T-helper 17 cell (primary cell): ENCODE data around the gene RNF123. TPM values are rescaled to one million over a fixed set of nuclear protein-coding genes. Genes with fewer than 3 reads are reported as not detected.

Source experiments
- ATAC-seq: fragments of 150-1000 bp; cut with Tn5 transposase; 2 replicates; pipeline ENCODE4 v1.10.0; 2021; ENCODE audit warnings: mild to moderate bottlenecking, moderate library complexity
- DNase-seq, 3 donors: peaks; one replicate each; pipeline versions ENCODE4 v3.0.0 to v3.0.0-alpha.2; 2020 to 2021
- H3K9me3 ChIP-seq: one replicate; pipeline ENCODE4 v1.7.0; 2013; ENCODE audit warnings: low read length, mild to moderate bottlenecking; ENCODE audit not compliant: control insufficient read depth, poor library complexity, severe bottlenecking
- H3K27ac Mint-ChIP-seq: one replicate; pipeline ENCODE4 v1.8.0; 2022; ENCODE audit warnings: mild to moderate bottlenecking, moderate library complexity, mixed read lengths
- H3K27me3 Mint-ChIP-seq: one replicate; pipeline ENCODE4 v1.8.0; 2022; ENCODE audit warnings: mixed read lengths
- H3K36me3 Mint-ChIP-seq: one replicate; pipeline ENCODE4 v1.8.0; 2022; ENCODE audit warnings: low read depth, mixed read lengths
- H3K4me1 Mint-ChIP-seq: one replicate; pipeline ENCODE4 v1.8.0; 2022; ENCODE audit warnings: mild to moderate bottlenecking, mixed read lengths
- H3K4me3 Mint-ChIP-seq: one replicate; pipeline ENCODE4 v1.8.0; 2022; ENCODE audit warnings: mild to moderate bottlenecking, moderate library complexity, mixed read lengths
- total RNA-seq, 4 donors: library from RNA in 2 of 4; stranded (reverse) in 2 of 4; gene quantifications; one replicate each; pipeline ENCODE4 v1.2.3 and lab custom pipeline; 2022 to 2026

RNF123 gene
- total RNA-seq, 2 donors from 2014 or later: 37.7 to 45.1 TPM

- Mint-ChIP-seq H3K27me3 (no peaks in the 10 kb centered on the region), H3K4me3 (no peak overlapping the region), H3K4me1 (peaks cover 14% of the 10 kb centered on the region), H3K27ac (no peak overlapping the region), H3K36me3 (peaks cover 2% of the 10 kb centered on the region)
- H3K9me3 ChIP-seq: no peaks in the 10 kb centered on the region
- ATAC-seq (no peak), DNase-seq (no peak)
Observed at GRCh38 chr3:49704629-49705028, 15.3 kb downstream of the RNF123 start.

DNA sequence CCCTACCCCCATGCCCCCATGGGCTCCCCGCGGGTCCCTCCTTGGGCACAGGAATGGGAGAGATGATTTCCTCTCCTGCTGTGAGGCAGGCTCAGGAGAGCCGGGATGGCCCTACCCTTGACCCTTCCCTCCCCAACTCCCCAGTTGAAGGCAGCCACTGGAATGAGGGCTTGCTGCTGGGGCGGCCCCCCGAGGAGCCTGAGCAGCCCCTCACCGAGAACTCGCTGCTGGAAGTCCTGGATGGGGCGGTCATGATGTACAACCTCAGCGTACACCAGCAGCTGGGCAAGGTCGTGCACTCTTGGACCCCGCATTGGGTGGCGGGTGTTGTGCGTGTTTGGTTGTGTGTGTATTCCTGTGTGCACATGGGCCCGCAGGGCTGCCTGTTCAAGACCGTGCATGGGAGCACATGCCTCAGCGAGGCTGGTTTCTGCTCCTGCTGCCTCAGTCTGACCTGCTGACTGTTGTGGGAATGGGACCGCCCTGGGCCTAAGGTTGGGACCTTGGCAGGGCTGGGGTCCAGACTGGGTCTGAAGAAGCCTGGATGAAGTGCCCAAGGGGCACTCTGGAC lies 16.1 kb downstream of the RNF123 start:
- ATAC-seq (no peak), DNase-seq (no peak)
- H3K9me3 ChIP-seq: no peaks in the 10 kb centered on the region
- Mint-ChIP-seq H3K36me3 (peaks cover 2% of the 10 kb centered on the region), H3K27ac (no peak overlapping the region), H3K27me3 (no peaks in the 10 kb centered on the region), H3K4me3 (no peak overlapping the region), H3K4me1 (peaks cover 14% of the 10 kb centered on the region)

DNA sequence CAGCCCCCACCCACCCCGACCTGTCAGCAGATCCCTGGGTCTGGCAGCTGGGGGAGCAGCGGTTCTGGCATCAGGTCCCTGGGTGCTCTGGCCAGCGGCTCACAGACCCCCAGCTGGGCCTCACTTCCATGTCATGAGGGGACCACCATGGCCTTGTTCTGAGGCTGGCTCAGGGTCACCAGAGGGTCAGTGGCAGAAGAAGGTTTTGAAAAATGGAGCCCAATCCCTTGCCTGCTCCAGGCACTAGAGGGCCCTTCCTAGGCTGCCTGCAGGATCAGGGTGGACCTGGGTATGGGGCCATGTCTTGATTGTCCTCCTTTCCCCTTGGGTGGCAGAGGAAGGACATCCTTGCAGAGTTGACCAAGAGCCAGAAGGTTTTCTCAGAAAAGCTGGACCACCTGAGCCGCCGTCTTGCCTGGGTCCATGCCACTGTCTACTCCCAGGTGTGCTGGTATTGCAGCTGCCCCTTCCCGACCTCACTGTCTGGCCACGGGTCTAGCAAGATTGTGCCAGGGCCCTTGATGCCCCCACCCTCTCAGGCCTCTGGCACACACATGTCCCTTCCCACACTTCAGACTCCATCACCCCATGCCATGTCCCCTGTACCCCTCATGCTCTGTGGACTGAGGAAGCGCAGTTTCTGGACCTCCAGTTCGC lies 17.2 kb downstream of the RNF123 start:
- no peak for DNase-seq
- Mint-ChIP-seq H3K36me3 (peaks cover 2% of the 10 kb centered on the region), H3K4me1 (peaks cover 16% of the 10 kb centered on the region)

GRCh38 chr3:49707113-49707480 lies 17.7 kb downstream of the RNF123 start:
- Mint-ChIP-seq H3K36me3 (peaks cover 2% of the 10 kb centered on the region), H3K4me1 (peaks cover 19% of the 10 kb centered on the region), H3K4me3 (no peak overlapping the region), H3K27me3 (no peaks in the 10 kb centered on the region), H3K27ac (peak overlapping the region; percentile 65)
- no peaks in the 10 kb centered on the region for H3K9me3 ChIP-seq
- DNase-seq (no peak), ATAC-seq (no peak)

More for the DNA sequence above, 17.2 kb downstream of the RNF123 start:
- Mint-ChIP-seq H3K27ac (no peak overlapping the region), H3K4me3 (no peak overlapping the region), H3K27me3 (no peaks in the 10 kb centered on the region)
- no peak for ATAC-seq
- no peaks in the 10 kb centered on the region for H3K9me3 ChIP-seq

DNA sequence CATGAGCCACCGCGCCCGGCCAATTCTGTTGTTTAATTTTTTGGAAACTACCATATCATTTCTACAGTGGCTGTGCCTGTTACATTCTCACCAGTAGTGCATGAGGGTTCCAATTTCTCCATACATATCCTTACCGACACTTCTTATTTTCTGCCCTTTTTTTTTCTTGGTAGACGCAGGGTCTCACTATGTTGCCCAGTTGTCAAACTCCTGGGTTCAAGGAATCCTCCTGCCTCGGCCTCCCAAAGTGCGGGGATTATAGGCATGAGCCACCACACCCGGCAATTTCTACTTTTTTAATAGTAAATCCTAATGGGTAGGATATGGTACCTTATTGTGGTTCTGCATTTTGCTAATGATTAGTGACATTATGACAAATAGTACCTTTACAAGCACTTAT lies 20.5 kb downstream of the RNF123 start:
- Mint-ChIP-seq H3K36me3 (peaks cover 2% of the 10 kb centered on the region), H3K27ac (no peak overlapping the region), H3K4me1 (peaks cover 17% of the 10 kb centered on the region), H3K4me3 (no peak overlapping the region), H3K27me3 (no peaks in the 10 kb centered on the region)
- no peaks in the 10 kb centered on the region for H3K9me3 ChIP-seq
- no peak for ATAC-seq
- DNase-seq: no peak

DNA sequence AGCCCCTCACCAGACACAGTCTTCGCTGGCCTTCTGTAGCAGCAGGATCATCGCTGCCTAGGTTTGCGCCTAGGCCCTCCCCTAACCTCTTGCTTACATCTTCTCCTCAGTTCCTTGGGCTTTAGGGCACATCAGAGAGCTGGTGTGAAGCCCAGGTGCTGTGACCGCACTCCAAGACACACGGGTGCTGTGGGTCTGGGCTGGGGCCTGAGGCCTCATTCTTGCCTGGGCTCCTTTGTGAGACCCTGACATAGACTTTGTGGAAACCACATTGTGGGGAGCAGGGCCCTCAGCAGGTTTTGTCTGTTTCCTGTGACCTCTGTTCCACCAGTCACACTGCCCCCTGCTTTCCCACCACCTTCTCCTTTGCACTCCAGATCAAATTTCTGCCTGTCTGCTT lies 22.1 kb downstream of the RNF123 start:
- Mint-ChIP-seq H3K4me1 (peaks cover 17% of the 10 kb centered on the region), H3K4me3 (no peak overlapping the region), H3K36me3 (peaks cover 2% of the 10 kb centered on the region), H3K27ac (no peak overlapping the region), H3K27me3 (no peaks in the 10 kb centered on the region)
- DNase-seq (no peak), ATAC-seq (no peak)
- H3K9me3 ChIP-seq: no peaks in the 10 kb centered on the region

GRCh38 chr3:49712166-49712565 lies 22.8 kb downstream of the RNF123 start:
- DNase-seq: no peak
- H3K27me3 Mint-ChIP-seq: no peaks in the 10 kb centered on the region
- H3K4me3 Mint-ChIP-seq: no peak overlapping the region
- H3K4me1 Mint-ChIP-seq: peaks cover 15% of the 10 kb centered on the region
- no peaks in the 10 kb centered on the region for H3K9me3 ChIP-seq
- ATAC-seq: no peak
- H3K36me3 Mint-ChIP-seq: peaks cover under 1% of the 10 kb centered on the region
- H3K27ac Mint-ChIP-seq: no peak overlapping the region

DNA sequence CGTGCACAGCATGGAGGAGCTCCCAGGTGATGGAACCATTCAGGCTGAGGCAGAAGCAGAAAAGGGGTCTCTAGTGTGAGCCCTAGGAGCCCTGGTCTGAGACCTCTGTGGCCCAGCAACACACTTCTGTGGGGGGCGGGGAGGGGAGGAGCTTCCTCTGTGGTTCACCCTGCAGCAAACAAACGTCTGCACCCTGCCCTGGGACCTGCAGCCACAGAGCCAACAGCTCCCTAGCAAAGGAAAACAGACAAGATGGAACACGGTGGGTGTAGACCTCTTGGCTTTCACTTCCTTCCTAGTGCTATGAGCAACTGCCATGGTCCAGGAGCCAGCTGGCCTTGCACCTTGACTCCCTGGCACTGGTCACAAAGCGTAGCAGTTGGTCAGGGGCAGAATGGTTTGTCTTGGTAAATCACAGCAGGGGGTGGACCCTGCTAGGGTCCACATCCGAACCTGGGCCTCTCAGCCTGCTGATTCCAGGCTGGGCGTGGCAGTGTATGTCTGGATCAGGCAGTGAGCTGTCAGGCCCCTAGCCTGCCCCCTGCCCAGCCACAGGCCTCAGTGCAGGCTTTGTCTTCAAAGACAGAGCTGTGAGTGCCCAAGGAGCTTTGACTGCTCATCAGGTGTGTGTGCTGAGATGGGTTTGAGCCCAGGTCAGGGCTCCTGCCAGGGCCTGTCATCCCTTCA lies 23.4 kb downstream of the RNF123 start:
- no peaks in the 10 kb centered on the region for H3K9me3 ChIP-seq
- Mint-ChIP-seq H3K27me3 (no peaks in the 10 kb centered on the region), H3K4me1 (peaks cover 11% of the 10 kb centered on the region), H3K4me3 (no peak overlapping the region), H3K27ac (no peak overlapping the region), H3K36me3 (no peaks in the 10 kb centered on the region)
- no peak for ATAC-seq
- DNase-seq: no peak

DNA sequence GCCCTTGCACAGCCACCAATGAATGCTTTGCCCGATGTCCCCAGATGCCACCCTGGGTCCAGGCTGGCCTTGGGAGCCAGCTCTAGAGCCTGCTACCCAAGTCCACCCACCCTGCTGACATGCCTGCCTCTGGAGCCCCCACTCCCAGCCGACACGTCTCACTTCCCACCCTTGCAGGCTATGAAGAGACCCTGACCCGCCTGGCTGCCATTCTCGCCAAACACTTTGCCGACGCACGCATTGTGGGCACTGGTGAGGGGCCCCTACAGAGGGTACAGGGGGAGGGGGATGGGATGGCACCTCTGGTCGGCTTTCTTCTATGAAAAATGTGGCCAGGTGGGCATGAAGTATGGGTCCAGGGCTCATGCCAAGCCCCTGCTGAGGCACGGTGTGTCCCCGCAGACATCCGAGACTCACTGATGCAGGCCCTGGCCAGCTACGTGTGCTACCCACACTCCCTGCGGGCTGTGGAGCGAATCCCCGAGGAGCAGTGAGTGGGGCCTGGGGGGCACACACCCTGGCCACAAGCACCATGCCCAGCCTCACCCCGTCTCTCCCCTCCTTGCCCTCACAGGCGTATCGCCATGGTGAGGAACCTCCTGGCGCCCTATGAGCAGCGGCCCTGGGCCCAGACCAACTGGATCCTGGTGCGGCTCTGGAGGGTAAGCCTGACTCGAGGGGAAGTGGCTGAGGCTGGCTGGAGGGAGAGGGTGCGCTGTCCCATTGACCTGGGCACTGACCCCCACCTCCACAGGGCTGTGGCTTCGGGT lies 24.2 kb downstream of the RNF123 start:
- Mint-ChIP-seq H3K4me1 (peaks cover 11% of the 10 kb centered on the region), H3K27ac (no peak overlapping the region), H3K36me3 (no peaks in the 10 kb centered on the region), H3K4me3 (no peak overlapping the region), H3K27me3 (no peaks in the 10 kb centered on the region)
- ATAC-seq (no peak), DNase-seq (no peak)
- no peaks in the 10 kb centered on the region for H3K9me3 ChIP-seq

DNA sequence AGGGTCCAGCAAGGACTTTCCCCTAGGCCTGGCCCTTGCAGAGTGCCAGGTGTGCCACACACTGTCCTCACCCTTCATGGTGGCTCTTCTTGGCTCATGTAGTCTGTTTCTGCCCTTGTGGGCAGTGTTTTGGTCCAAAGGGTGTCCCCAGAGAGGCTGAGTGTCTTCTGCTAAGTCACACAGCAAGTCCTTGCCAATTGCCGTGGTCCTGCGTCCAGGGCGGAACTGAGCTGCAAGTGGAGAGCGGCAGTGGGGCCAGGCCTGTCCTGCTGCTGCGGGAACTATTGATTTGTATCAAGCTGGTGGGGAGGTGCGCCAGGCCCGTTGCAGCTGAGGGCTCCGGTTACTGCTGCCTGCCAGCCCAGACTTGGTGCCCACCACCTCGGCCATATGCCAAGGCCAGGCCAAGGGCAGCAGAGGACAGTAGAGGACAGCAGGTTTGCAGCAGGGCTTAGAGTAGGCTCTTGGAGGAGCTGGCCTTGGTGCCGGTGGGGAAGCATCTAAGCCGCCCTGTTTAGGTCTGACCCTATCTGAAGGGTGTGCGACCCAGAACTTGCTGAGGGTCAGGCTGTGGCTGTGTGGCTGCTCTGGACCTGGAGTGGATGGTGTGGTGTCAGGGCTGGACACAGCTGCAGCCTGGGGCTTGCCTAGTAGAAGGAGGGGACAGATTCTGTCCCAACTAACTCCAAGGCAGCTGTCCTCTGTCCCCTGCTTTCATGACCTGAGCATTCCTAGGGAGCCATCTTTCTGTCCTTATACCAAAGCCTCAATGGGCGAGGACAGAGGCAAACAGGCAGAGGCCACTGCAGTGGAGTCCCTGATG lies 25.6 kb downstream of the RNF123 start:
- Mint-ChIP-seq H3K36me3 (no peaks in the 10 kb centered on the region), H3K27ac (no peak overlapping the region), H3K4me1 (peaks cover 21% of the 10 kb centered on the region), H3K4me3 (no peak overlapping the region), H3K27me3 (no peaks in the 10 kb centered on the region)
- no peaks in the 10 kb centered on the region for H3K9me3 ChIP-seq
- DNase-seq: no peak
- ATAC-seq: no peak

DNA sequence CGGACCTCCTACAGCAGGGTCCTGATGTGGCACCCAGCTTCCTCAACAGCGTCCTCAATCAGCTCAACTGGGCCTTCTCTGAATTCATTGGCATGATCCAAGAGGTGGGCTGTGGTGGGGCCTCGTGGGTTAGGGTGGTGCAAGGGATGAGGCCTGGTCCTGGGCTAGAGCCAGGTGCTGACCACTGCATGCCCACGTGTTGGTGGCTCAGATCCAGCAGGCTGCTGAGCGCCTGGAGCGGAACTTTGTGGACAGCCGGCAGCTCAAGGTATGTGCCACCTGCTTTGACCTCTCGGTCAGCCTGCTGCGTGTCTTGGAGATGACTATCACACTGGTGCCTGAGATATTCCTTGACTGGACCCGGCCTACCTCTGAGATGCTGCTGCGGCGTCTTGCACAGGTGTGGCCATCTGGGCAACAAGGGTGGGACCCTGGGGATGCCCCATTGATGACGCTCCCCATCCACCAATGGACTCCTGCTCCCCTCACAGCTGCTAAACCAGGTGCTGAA lies 26.3 kb downstream of the RNF123 start:
- no peaks in the 10 kb centered on the region for H3K9me3 ChIP-seq
- no peak for ATAC-seq
- no peaks in the 10 kb centered on the region for H3K27me3 Mint-ChIP-seq
- no peak overlapping the region for H3K27ac Mint-ChIP-seq
- no peak overlapping the region for H3K4me3 Mint-ChIP-seq
- no peak for DNase-seq
- no peaks in the 10 kb centered on the region for H3K36me3 Mint-ChIP-seq
- H3K4me1 Mint-ChIP-seq: peaks cover 24% of the 10 kb centered on the region

DNA sequence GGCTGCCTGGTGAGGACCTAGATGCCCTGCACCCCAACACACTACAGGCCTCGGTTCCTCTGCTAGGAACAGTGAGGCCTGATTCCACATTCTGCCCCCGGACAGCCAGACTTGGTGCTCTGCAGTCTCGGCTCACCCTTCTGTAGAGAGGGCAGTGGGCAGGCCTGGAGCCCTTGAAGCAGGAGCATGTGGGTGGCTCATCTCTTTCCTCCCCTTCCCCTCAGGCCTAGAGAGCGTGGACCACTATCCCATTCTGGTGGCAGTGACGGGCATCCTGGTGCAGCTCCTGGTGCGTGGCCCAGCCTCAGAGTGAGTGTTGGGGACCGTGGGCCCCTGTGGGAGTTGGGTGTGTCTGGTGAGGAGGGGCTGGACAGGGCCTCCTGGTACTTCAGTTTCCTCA lies 26.8 kb downstream of the RNF123 start:
- DNase-seq: no peak
- no peaks in the 10 kb centered on the region for H3K36me3 Mint-ChIP-seq
- no peak overlapping the region for H3K27ac Mint-ChIP-seq
- ATAC-seq: no peak
- H3K4me1 Mint-ChIP-seq: peaks cover 28% of the 10 kb centered on the region
- H3K27me3 Mint-ChIP-seq: no peaks in the 10 kb centered on the region
- no peak overlapping the region for H3K4me3 Mint-ChIP-seq
- no peaks in the 10 kb centered on the region for H3K9me3 ChIP-seq
